ENCODE measurements around the gene RARRES2.

RARRES2 gene

GRCh38 chr7:150365673-150366398 lies 24.4 kb upstream of the RARRES2 start:
- FAIRE-seq (peak; percentile 36), DNase-seq (ENCODE audit: extremely low spot score, insufficient read length, low read depth) (no peak)

GRCh38 chr7:150365194-150365593 lies 23.8 kb upstream of the RARRES2 start:
- FAIRE-seq (no peak), DNase-seq (ENCODE audit: extremely low spot score, insufficient read length, low read depth) (no peak)

DNA sequence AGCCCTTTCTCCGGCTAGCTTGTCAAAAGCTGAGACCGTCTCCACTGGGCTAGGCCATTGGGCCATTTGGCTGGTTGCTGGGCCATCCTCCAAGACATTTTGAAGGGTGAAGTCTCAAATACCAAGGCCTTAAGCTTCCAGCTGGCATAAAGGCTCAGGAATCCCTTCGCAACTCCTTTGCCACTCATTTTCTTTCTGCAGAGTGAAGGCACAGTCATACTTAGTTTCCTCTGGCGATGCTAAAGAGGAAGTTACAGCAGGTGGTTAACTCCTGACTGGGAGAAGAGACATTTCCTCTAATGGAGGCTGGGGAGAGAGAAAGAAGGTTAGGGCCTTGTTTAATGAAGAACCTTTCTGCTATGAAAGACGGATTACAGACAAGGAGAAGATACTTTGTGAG lies 22.4 kb upstream of the RARRES2 start:
- no peak for DNase-seq (ENCODE audit: extremely low spot score, insufficient read length, low read depth)

GRCh38 chr7:150363370-150363769 lies 21.9 kb upstream of the RARRES2 start:
- no peak for DNase-seq (ENCODE audit: extremely low spot score, insufficient read length, low read depth)
- FAIRE-seq, result no peak

More for the DNA sequence above, 22.4 kb upstream of the RARRES2 start:
- FAIRE-seq, result peak; percentile 81

GRCh38 chr7:150361807-150362621 lies 20.6 kb upstream of the RARRES2 start:
- no peak for FAIRE-seq
- DNase-seq (ENCODE audit: extremely low spot score, insufficient read length, low read depth), result no peak

DNA sequence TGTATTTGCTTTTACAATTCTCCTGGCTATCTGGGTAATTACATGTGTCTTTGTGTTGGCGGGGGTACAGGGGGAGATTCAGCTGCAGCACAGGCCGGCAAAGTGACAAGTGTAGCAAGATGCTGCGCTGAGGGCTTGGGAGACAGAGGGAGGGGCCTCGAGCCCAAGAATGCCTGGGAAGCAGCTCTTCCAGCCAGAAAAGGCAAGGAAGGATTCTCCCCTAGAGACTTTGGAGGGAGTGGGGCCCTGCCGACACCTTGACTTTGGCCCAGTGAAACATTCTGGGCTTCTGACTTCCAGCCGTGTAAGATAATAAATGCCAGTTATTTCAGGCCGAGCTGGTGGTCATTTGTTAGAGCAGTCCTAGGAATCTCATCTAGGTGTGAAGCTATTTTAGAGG lies 20.0 kb upstream of the RARRES2 start:
- DNase-seq (ENCODE audit: extremely low spot score, insufficient read length, low read depth), result no peak
- no peak for FAIRE-seq

- FAIRE-seq (no peak), DNase-seq (ENCODE audit: extremely low spot score, insufficient read length, low read depth) (no peak)
Observed at GRCh38 chr7:150360363-150361058, 19.1 kb upstream of the RARRES2 start.

DNA sequence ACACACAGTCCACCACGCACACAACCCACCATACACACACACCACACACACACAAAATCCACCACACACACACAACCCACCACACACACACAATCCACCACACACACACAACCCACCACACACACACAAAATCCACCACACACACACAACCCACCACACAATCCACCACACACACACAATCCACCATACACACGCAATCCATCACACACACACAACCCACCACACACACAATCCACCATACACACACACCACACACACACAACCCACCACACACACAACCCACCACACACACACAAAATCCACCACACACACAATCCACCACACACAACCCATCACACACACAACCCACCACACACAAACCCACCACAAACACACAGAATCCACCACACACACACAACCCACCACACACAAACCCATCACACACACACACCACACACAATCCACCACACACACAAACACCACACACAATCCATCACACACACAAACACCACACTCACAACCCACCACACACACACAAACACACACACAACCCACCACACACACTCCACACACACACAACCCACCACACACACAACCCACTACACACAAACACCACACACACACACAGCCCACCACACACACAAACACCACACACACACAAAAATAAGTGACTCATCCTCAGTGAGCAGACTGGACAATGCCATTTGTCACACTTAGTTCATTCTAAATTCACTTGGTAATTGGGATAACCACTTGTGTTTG lies 18.4 kb upstream of the RARRES2 start:
- DNase-seq (ENCODE audit: extremely low spot score, insufficient read length, low read depth) (no peak), FAIRE-seq (no peak)

- FAIRE-seq, result no peak
- DNase-seq (ENCODE audit: extremely low spot score, insufficient read length, low read depth), result no peak
Observed at GRCh38 chr7:150358988-150359621, 17.7 kb upstream of the RARRES2 start.

DNA sequence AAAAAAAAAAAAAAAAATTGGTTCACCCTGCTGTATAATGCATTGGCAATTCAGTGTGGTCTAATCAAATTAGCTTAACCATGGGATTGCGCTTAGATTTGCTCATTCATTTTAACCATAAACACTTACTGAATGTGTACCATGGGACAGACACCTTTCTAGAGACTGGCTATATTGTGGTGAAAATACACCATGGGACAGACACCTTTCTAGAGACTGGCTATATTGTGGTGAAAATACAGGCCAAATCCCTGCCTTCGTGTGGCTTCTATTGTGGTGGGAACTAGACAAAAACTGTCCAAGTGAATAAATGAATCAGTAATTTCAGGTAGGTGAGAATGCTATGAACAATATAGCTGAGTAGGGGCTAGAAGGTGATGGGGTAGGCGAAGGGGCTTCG lies 17.0 kb upstream of the RARRES2 start:
- no peak for DNase-seq (ENCODE audit: extremely low spot score, insufficient read length, low read depth)
- FAIRE-seq, result no peak

- DNase-seq (ENCODE audit: extremely low spot score, insufficient read length, low read depth) (no peak), FAIRE-seq (no peak)
Observed at GRCh38 chr7:150357771-150358427, 16.5 kb upstream of the RARRES2 start.

DNA sequence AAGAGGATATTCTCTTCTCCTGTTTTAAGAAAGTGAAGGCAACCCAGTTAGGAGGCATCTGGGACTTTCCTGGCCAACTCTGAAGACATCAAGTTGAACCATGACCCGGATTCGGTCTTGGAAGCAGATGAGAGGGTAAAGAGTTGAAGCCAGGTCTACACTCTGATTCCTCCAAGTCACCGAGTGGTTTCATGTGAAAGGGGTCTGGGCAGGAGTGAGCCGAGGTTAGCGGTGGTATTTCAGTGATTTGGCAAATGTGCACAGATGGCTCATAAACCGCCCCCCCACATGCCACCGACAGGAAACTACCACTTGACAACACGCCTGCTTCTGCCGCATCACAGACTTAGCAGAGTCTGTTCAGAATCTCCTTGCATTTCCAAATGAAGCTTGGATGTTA lies 15.8 kb upstream of the RARRES2 start:
- DNase-seq (ENCODE audit: extremely low spot score, insufficient read length, low read depth) (no peak), FAIRE-seq (peak; percentile 18)

DNA sequence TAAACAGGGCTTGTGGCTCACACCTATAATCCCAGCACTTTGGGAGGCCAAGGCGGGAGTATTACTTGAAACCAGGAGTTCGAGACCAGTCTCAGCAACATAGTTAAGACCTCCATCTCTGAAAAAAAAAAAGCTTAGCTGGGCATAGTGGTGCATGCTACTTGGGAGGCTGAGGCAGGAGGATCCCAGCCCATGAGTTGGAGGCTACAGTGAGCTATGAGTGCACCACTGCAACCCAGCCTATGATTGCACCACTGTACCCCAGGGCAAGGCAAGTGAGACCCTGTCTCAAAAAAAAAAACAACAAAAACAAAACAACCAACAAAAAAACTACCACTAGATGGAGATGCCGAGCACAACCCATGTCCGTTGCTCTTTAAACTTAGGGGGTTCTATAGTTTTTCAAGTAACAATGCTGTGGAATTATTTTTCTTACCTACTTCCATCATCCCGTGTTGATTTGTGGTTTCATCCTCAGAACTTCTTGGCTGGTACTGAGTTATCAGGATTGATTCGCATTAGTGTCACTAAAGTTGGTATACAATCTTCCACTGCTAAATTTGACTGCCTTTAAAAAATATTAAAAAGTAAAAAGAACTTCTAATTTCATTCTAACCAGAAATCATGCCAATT lies 15.0 kb upstream of the RARRES2 start:
- FAIRE-seq (peak; percentile 5), DNase-seq (ENCODE audit: extremely low spot score, insufficient read length, low read depth) (no peak)

DNA sequence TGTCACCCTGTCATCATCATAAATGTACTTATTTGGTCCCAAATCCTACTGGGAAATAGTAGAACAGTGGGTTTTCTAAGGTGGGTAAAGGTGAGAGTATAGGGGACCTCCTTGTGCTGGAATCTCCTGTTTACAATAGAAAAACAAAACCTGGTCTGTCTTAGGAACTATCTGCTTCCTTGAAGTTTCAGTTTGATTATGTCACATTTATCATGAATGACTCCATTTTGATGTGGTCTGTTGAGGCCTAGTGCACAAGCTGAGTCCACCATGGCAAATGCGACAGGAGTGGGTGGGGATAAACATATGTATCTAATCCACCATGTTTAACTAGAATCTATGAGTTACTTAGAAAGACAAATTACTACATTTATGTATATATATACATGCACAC lies 14.2 kb upstream of the RARRES2 start:
- FAIRE-seq (no peak), DNase-seq (ENCODE audit: extremely low spot score, insufficient read length, low read depth) (no peak)

GRCh38 chr7:150351587-150352194 lies 10.3 kb upstream of the RARRES2 start:
- DNase-seq (ENCODE audit: extremely low spot score, insufficient read length, low read depth) (no peak), FAIRE-seq (no peak)

DNA sequence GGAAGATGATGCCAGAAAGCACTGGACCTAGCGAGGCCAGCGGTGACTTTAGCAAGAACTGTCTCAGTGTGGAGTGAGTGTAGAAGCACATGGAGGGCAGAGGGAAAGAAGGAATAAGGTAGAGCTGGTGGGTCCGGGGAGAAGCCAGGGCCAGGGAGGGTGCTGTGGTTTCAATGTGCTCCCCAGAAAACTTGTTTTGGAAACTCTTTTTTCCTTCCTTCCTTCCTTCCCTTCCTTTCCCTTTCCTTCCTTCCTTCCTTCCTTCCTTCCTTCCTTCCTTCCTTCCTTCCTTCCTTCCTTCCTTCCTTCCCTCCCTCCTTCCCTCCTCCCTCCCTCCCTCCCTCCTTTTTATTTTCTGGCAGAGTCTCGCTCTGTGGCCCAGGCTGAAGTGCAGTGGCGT lies 5.5 kb upstream of the RARRES2 start:
- DNase-seq (ENCODE audit: extremely low spot score, insufficient read length, low read depth) (no peak), FAIRE-seq (no peak)

DNA sequence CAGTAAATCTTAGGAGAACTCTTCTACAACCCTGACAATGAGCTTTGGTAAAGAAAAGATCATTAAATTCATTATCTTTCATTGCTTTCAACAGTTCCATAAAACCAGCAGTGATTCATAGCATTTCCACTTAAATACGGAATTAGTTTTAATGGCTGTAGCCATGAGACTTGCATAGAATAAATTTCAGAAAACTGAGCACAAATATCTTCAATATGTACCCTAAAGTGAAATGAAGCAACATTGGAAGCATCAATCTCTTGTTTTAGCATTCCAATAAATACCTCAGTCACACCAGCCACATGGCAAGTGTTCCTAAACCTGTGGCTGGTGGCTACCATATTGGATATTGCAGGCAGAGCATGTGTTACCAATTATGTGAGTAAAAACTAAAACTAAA lies 3.6 kb upstream of the RARRES2 start:
- FAIRE-seq (no peak), DNase-seq (ENCODE audit: extremely low spot score, insufficient read length, low read depth) (no peak)

DNA sequence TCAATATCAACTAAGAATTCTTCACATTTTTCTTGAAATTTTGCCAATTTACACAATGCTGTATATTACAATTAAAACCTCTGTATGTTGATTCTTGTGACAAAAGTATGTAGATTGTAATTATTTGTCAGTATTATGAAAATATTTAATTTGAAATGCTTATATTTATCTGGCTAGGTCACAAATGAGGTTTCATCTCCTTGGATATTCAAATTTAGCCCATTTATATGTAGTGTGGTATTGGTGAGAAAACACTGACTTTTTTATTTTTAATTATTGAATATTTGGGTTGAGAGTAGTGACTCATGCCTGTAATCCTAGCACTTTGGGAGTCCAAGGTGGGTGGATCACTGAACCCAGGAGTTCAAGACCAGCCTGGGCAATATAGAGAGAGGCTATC lies 2.9 kb upstream of the RARRES2 start:
- DNase-seq (ENCODE audit: extremely low spot score, insufficient read length, low read depth), result no peak
- FAIRE-seq, result no peak

Data from GM18507 (cell line).